Fibroblast of mammary gland (primary cell): ENCODE data around the gene CYFIP1.

ENCODE experiments used
- DNase-seq: peaks from one replicate; pipeline ENCODE4 v3.0.0-alpha.2; 2010; ENCODE audit warnings: low read depth
- H3K4me3 ChIP-seq: 2 replicates; pipeline ENCODE4 v1.5.1; 2011; ENCODE audit warnings: low read depth, mild to moderate bottlenecking, low read length, moderate library complexity; ENCODE audit not compliant: control insufficient read depth
- CTCF ChIP-seq: conservative IDR thresholded peaks from 2 replicates; pipeline ENCODE4 v1.5.1; 2011; ENCODE audit warnings: low read depth, low read length, inconsistent platforms; ENCODE audit not compliant: control insufficient read depth, insufficient read depth

Gene CYFIP1

DNA sequence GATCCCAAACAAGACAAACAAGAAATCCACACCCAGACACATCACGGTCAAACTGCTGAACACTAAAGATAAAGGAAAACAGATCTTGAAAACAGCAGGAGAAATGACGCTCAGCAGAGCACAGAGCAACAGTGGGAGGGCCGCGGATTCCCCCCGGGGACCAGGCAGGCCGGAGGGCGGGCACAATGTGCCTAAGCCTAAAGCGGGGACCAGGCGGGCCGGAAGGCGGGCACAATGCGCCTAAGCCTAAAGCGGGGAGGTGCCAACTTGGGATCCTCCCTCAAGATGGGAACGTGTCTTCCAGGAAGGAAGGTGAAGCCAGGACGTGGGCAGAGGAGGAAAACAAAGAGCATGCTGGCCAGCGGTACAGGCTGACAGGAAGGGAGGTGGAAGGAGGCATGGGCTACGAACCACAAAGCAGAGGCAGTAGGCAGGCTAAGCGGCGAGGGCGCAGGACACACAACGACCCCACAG is 31.1 kb downstream of the CYFIP1 start:
- no peak for TF ChIP-seq CTCF
- peak overlapping the region; percentile 28 for H3K4me3 ChIP-seq
- peak; percentile 85 for DNase-seq

DNA sequence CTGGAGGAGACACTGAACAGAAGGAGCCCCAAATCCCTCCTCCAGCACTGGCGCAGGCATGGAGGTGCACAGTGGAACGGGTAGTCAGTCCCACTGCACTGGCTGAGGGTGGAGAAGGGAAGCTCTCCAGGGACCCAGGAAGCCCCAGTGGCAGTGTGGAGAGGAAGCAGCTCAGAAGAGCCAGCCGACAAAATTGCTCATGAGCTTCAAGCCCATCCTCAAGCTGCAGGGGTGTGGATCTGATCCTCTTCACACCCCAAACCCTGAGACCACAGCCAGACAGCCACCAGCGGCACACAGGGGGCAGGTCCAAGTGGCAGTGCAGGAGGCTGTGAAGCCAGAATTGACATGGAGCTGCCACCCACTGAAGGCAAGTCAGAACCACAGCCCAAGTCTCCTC is 32.1 kb downstream of the CYFIP1 start:
- no peak for DNase-seq
- TF ChIP-seq CTCF = no peak
- no peak overlapping the region for H3K4me3 ChIP-seq

GRCh38 chr15:22947101-22948000 is 32.8 kb downstream of the CYFIP1 start:
- no peak for TF ChIP-seq CTCF
- no peak overlapping the region for H3K4me3 ChIP-seq
- no peak for DNase-seq

DNA sequence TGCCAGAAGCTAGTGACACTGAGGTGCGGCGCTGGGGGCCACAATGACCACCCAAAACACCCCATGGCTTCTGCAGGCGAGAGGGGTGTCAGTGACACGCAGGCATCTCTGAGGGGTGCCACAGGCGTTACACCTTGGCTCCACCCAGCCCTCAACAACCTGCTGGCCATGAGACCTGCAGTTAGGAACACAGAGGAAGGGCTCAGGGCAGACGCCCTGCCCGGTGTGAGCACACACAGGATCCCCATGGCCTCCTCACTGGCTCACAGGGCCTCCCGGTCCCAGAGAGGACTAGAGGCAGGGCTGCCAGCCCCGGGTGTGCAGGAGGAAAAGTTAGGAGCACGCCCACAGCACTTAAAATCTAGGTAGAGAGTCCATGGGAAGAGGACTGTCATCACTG is 35.1 kb downstream of the CYFIP1 start:
- no peak for DNase-seq
- TF ChIP-seq CTCF = no peak
- no peak overlapping the region for H3K4me3 ChIP-seq

GRCh38 chr15:22944651-22945050 is 35.5 kb downstream of the CYFIP1 start:
- H3K4me3 ChIP-seq = no peak overlapping the region
- DNase-seq = no peak
- no peak for TF ChIP-seq CTCF

DNA sequence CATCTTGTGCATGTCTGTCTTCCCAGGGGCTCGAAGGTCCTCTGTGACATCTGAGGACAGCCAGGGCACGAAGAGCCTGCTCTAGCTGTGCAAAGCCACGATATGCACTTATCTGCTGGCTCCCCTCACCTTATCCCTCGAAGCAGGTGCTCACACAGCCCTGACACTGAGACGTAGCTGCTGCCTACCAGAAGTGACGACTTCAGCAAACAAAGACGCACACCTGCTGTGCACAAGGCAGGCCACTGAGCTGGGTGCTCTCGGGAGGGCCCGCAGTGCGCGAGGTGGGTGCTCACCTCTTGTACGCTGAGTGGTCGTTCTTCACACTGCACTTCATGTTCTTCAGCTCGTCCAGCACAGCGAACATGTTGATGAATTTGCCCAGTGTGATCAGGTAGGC is 37.3 kb downstream of the CYFIP1 start:
- no peak for TF ChIP-seq CTCF
- no peak for DNase-seq
- no peak overlapping the region for H3K4me3 ChIP-seq
